Measurements from ENCODE around the gene CYP2R1.

DNA sequence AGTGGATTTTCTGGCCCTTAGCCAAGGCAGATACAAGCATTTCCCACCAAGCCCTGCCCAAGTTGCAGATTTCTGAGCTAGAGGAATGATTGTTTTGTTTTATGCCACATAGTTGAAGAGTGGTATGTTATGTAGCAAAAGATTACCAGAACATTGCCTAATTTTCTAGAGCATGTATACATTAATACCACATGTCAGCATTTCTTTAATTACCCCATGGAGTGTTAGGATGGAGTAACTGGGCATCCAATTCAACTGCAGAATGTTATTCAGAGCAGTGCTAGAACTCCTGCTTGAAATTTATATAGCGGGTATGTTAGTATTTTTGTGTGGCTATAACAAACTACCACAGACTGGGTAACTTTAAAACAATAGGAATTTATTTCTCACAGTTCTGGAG, 24.4 kb upstream of the CYP2R1 start:
- TF ChIP-seq, protein P1, sequence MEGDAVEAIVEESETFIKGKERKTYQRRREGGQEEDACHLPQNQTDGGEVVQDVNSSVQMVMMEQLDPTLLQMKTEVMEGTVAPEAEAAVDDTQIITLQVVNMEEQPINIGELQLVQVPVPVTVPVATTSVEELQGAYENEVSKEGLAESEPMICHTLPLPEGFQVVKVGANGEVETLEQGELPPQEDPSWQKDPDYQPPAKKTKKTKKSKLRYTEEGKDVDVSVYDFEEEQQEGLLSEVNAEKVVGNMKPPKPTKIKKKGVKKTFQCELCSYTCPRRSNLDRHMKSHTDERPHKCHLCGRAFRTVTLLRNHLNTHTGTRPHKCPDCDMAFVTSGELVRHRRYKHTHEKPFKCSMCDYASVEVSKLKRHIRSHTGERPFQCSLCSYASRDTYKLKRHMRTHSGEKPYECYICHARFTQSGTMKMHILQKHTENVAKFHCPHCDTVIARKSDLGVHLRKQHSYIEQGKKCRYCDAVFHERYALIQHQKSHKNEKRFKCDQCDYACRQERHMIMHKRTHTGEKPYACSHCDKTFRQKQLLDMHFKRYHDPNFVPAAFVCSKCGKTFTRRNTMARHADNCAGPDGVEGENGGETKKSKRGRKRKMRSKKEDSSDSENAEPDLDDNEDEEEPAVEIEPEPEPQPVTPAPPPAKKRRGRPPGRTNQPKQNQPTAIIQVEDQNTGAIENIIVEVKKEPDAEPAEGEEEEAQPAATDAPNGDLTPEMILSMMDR (IDR thresholded peaks at IDR 0.05): no peak
- TF ChIP-seq POLR2A (IDR thresholded peaks at IDR 0.05): no peak
- no peak for TF ChIP-seq POLR2AphosphoS5 (IDR thresholded peaks at IDR 0.05; ENCODE audit: insufficient read depth in 1 of 2, low read depth in 1 of 2)
